ENCODE results near the gene ST7.

Gene ST7

GRCh38 chr7:117034851-117035464 is 81.7 kb downstream of the ST7 start:
- no peak for DNase-seq

GRCh38 chr7:117035465-117035862 is 82.2 kb downstream of the ST7 start:
- no peak for DNase-seq

- DNase-seq: no peak
Measured at GRCh38 chr7:117036053-117036669, 82.9 kb downstream of the ST7 start.

GRCh38 chr7:117036836-117037235 is 83.5 kb downstream of the ST7 start:
- no peak for DNase-seq

- DNase-seq: no peak
Measured at GRCh38 chr7:117038408-117038807, 85.1 kb downstream of the ST7 start.

- DNase-seq: no peak
Measured at GRCh38 chr7:117041007-117041406, 87.7 kb downstream of the ST7 start.

GRCh38 chr7:117041822-117042221 is 88.5 kb downstream of the ST7 start:
- DNase-seq: no peak

- no peak for DNase-seq
Measured at GRCh38 chr7:117043108-117043825, 90.0 kb downstream of the ST7 start.

GRCh38 chr7:117044664-117045063 is 91.4 kb downstream of the ST7 start:
- no peak for DNase-seq

GRCh38 chr7:117045927-117046710 is 92.8 kb downstream of the ST7 start:
- no peak for DNase-seq

- DNase-seq: no peak
Measured at GRCh38 chr7:117047496-117047895, 94.2 kb downstream of the ST7 start.

- DNase-seq: no peak
Measured at GRCh38 chr7:117048114-117048866, 95.0 kb downstream of the ST7 start.

GRCh38 chr7:117048882-117049281 is 95.6 kb downstream of the ST7 start:
- no peak for DNase-seq

- DNase-seq: no peak
Measured at GRCh38 chr7:117051808-117052207, 98.5 kb downstream of the ST7 start.

GRCh38 chr7:117053432-117053831 is 100.1 kb downstream of the ST7 start:
- no peak for DNase-seq

- DNase-seq: no peak
Measured at GRCh38 chr7:117061751-117062150, 108.5 kb downstream of the ST7 start.

GRCh38 chr7:117062300-117062699 is 109.0 kb downstream of the ST7 start:
- no peak for DNase-seq

- DNase-seq: no peak
Measured at GRCh38 chr7:117064688-117065087, 111.4 kb downstream of the ST7 start.

GRCh38 chr7:117065571-117066150 is 112.4 kb downstream of the ST7 start:
- DNase-seq: no peak

GRCh38 chr7:117066668-117067067 is 113.4 kb downstream of the ST7 start:
- DNase-seq: no peak

- DNase-seq: no peak
Measured at GRCh38 chr7:117067340-117067739, 114.0 kb downstream of the ST7 start.

GRCh38 chr7:117068511-117069145 is 115.3 kb downstream of the ST7 start:
- DNase-seq: peak; percentile 85

Data from NCI-H2171 (cell line).